ENCODE results near the gene HIVEP3. TPM values are rescaled to one million over a fixed set of nuclear protein-coding genes. Genes with fewer than 3 reads are reported as not detected.
A peak's percentile ranks its signal among the peaks of the same experiment; 100 is the strongest.

Gene HIVEP3
- total RNA-seq, 1 experiment from 2014 or later, result 1.2 TPM

GRCh38 chr1:41612953-41613352 lies 305.8 kb downstream of the HIVEP3 start:
- intact Hi-C loops (cut with micrococcal nuclease), result no loop called here
- no peak for DNase-seq (ENCODE audit: unreplicated experiment)
- Mint-ChIP-seq H3K27me3 (ENCODE audit: insufficient read depth, unreplicated experiment) (no peaks in the 10 kb centered on the region), H3K9me3 (ENCODE audit: unreplicated experiment) (no peaks in the 10 kb centered on the region), H3K36me3 (ENCODE audit: insufficient read depth, unreplicated experiment) (no peaks in the 10 kb centered on the region), H3K4me3 (ENCODE audit: unreplicated experiment) (no peak overlapping the region), H3K4me1 (ENCODE audit: insufficient read depth, unreplicated experiment) (peaks cover 20% of the 10 kb centered on the region), H3K27ac (ENCODE audit: low read depth, unreplicated experiment) (no peak overlapping the region)
- ChIA-PET POLR2A (interaction anchor here (0.6 to 0.9 kb wide), 2 partner anchors 9 kb away, joined by 4 read pairs; no protein-coding TSS in a partner anchor), CTCF (interaction anchor here (0.6 to 2.2 kb wide), 6 partner anchors 11 to 1708 kb away, joined by 3 to 6 read pairs (median 3); no protein-coding TSS in a partner anchor)
- TF ChIP-seq CTCF (IDR thresholded peaks at IDR 0.05; ENCODE audit: unreplicated experiment), result no peak
- no TSS peak for BruUV-seq (replicated peaks)

DNA sequence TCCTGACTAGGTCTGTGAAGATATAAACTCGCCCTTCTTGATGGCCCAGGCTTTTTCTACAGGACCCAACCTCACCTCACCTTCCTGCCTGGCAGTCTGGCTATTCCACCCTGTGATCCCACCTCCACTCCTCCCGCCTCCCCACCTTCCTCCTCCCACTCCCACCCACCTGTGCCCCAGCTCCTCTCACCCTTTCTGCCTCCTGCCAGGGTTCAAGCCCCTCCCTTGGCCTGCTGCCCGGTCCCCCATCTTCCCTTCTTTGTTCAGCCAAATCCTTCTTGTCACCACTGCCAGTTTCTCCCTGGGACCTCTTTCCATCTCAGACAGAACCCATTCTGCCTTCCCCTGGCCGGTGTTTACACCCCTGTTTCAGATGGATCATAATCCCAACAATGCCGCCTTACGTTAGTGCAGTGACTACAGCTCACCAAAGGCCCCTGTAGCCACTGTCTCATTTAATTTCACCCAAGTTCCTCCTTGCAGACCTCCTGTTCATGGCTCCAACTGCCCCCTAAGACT lies 306.7 kb downstream of the HIVEP3 start:
- H3K4me3 Mint-ChIP-seq (ENCODE audit: unreplicated experiment), result no peak overlapping the region
- intact Hi-C loops (cut with micrococcal nuclease), result no loop called here
- no peak for TF ChIP-seq CTCF (IDR thresholded peaks at IDR 0.05; ENCODE audit: unreplicated experiment)
- H3K9me3 Mint-ChIP-seq (ENCODE audit: unreplicated experiment), result no peaks in the 10 kb centered on the region
- ChIA-PET CTCF (interaction anchor here (2.2 kb wide), 1 partner anchor 37 kb away, joined by 6 read pairs; no protein-coding TSS in a partner anchor), POLR2A (no interaction called here)
- H3K36me3 Mint-ChIP-seq (ENCODE audit: insufficient read depth, unreplicated experiment), result no peaks in the 10 kb centered on the region
- DNase-seq (ENCODE audit: unreplicated experiment), result no peak
- peak overlapping the region; percentile 54 for H3K27ac Mint-ChIP-seq (ENCODE audit: low read depth, unreplicated experiment)
- BruUV-seq (replicated peaks), result no TSS peak
- H3K27me3 Mint-ChIP-seq (ENCODE audit: insufficient read depth, unreplicated experiment), result no peaks in the 10 kb centered on the region
- H3K4me1 Mint-ChIP-seq (ENCODE audit: insufficient read depth, unreplicated experiment), result peaks cover 15% of the 10 kb centered on the region

DNA sequence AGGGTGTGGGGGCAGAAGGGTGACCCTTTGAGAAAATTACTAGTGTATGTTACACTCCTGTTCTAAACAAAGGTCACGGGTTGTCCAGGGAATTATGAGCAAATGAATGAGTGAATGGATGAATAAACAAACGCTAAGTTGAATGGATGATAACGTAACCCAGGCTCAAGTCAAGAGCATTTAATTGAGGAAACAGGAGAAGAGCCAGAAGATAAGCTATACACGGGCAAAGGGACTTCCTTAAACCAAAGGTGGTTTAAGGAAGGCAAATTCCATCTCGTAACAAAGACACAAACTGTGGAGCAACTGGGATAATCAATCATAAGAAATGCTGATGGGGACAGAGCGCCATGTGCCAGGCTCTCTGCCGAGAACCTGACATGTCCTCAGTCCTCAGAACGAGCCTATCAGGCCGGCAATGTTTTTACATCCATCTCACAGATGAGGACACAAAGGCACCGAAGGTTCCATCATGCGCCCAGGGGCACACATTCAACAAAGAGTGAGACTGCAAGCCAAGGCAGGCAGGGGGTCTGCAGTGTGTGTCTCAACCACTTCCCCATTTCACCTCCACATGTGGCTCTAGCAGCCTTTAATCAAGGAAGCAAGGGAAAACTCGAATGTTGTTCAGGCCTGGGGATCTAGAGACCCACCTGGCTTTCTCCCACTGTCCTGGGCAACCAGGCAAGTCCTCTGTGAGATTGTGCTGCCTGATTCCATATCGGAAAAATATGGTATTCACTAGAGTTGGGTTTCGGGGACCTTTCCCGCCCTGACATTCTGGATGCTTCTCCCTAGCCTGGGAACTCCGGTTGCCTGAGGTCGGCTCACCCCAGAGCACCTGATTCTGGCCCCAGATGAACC lies 307.4 kb downstream of the HIVEP3 start:
- ChIA-PET POLR2A (no interaction called here), CTCF (interaction anchor here (2.2 kb wide), 1 partner anchor 36 kb away, joined by 6 read pairs; no protein-coding TSS in a partner anchor)
- no peaks in the 10 kb centered on the region for H3K9me3 Mint-ChIP-seq (ENCODE audit: unreplicated experiment)
- intact Hi-C loops (cut with micrococcal nuclease), result no loop called here
- no peak overlapping the region for H3K4me3 Mint-ChIP-seq (ENCODE audit: unreplicated experiment)
- no peaks in the 10 kb centered on the region for H3K36me3 Mint-ChIP-seq (ENCODE audit: insufficient read depth, unreplicated experiment)
- no peak for TF ChIP-seq CTCF (IDR thresholded peaks at IDR 0.05; ENCODE audit: unreplicated experiment)
- peaks cover 15% of the 10 kb centered on the region for H3K4me1 Mint-ChIP-seq (ENCODE audit: insufficient read depth, unreplicated experiment)
- DNase-seq (ENCODE audit: unreplicated experiment), result no peak
- no peaks in the 10 kb centered on the region for H3K27me3 Mint-ChIP-seq (ENCODE audit: insufficient read depth, unreplicated experiment)
- no peak overlapping the region for H3K27ac Mint-ChIP-seq (ENCODE audit: low read depth, unreplicated experiment)
- BruUV-seq (replicated peaks), result no TSS peak

GRCh38 chr1:41610361-41610760 lies 308.4 kb downstream of the HIVEP3 start:
- Mint-ChIP-seq H3K9me3 (ENCODE audit: unreplicated experiment) (no peaks in the 10 kb centered on the region), H3K4me1 (ENCODE audit: insufficient read depth, unreplicated experiment) (peaks cover 15% of the 10 kb centered on the region), H3K27me3 (ENCODE audit: insufficient read depth, unreplicated experiment) (no peaks in the 10 kb centered on the region), H3K4me3 (ENCODE audit: unreplicated experiment) (no peak overlapping the region), H3K27ac (ENCODE audit: low read depth, unreplicated experiment) (no peak overlapping the region), H3K36me3 (ENCODE audit: insufficient read depth, unreplicated experiment) (no peaks in the 10 kb centered on the region)
- BruUV-seq (replicated peaks), result no TSS peak
- intact Hi-C loops (cut with micrococcal nuclease), result no loop called here
- CTCF ChIA-PET, result no interaction called here
- POLR2A ChIA-PET, result no interaction called here
- no peak for TF ChIP-seq CTCF (IDR thresholded peaks at IDR 0.05; ENCODE audit: unreplicated experiment)
- no peak for DNase-seq (ENCODE audit: unreplicated experiment)

Measured in MCF 10A (cell line).